Retinal pigment epithelial cell (primary cell): ENCODE results near the gene NCK2.

ENCODE experiments used
- DNase-seq: peaks from one replicate; pipeline ENCODE4 v3.0.0-alpha.2; 2010; ENCODE audit warnings: low read depth
- H3K4me3 ChIP-seq: 2 replicates; pipeline ENCODE4 v1.5.1; 2011; ENCODE audit warnings: mild to moderate bottlenecking, low read length, control low read depth, moderate library complexity
- TF ChIP-seq, protein P1 (sequence below): conservative IDR thresholded peaks from 2 replicates; pipeline ENCODE4 v1.5.1; 2011; ENCODE audit warnings: low read depth, low read length, control low read depth, inconsistent platforms

NCK2 gene

DNA sequence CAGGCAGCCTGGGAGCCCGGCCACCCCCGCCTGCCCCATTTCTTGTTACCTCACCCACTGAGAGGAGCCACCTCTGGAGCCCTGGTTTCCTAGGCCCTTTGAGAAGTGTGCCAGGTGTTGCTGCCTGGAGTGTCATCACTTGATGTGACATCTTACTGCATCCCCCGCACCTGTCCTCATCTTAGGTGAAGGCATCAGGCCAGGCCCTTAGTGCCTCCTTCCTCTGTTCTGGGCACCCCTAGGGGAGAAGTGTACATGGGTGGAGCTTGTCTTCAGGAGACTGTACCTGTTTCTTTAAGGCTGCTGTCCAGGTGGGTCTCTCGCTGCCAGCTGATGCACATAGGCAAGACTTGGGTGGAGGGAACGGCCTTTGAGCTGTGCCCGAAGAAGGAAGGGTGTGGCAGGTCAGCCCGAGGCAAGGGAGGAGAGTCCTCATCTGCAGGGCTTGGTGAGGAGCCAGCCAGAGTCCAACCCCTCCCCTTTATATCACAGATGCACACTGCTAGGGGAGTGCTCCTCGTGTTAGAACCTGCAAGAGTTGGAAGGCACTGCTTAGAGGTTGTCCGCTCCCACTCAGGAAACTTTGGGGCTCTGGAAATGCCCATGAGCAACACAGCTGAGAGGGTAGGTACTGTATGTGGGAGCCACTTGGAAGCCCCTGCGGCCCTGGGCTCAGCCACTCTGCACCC lies 45.9 kb downstream of the NCK2 start:
- TF ChIP-seq, protein P1, sequence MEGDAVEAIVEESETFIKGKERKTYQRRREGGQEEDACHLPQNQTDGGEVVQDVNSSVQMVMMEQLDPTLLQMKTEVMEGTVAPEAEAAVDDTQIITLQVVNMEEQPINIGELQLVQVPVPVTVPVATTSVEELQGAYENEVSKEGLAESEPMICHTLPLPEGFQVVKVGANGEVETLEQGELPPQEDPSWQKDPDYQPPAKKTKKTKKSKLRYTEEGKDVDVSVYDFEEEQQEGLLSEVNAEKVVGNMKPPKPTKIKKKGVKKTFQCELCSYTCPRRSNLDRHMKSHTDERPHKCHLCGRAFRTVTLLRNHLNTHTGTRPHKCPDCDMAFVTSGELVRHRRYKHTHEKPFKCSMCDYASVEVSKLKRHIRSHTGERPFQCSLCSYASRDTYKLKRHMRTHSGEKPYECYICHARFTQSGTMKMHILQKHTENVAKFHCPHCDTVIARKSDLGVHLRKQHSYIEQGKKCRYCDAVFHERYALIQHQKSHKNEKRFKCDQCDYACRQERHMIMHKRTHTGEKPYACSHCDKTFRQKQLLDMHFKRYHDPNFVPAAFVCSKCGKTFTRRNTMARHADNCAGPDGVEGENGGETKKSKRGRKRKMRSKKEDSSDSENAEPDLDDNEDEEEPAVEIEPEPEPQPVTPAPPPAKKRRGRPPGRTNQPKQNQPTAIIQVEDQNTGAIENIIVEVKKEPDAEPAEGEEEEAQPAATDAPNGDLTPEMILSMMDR = no peak
- H3K4me3 ChIP-seq = no peak overlapping the region
- DNase-seq = no peak

DNA sequence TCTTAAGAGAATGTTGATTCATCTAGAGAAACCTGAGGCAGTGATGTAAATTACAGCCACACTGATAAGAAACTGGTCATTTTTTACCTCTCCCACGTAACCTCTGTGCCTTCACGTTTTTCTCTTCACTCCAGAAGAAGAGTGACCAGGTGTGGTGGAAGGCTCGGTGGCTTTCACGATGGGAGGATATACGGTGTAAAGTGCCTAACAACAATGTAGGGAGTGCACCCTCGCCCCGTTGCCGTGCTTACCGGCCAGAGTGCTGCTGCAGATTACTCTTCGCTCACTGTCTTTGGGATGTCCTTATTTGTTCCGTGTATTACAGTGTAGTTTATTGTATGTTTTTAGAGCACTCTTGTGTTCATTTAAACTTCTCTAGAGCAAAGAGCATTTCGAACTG lies 46.5 kb downstream of the NCK2 start:
- no peak overlapping the region for H3K4me3 ChIP-seq
- TF ChIP-seq, protein P1 = no peak
- DNase-seq = no peak

DNA sequence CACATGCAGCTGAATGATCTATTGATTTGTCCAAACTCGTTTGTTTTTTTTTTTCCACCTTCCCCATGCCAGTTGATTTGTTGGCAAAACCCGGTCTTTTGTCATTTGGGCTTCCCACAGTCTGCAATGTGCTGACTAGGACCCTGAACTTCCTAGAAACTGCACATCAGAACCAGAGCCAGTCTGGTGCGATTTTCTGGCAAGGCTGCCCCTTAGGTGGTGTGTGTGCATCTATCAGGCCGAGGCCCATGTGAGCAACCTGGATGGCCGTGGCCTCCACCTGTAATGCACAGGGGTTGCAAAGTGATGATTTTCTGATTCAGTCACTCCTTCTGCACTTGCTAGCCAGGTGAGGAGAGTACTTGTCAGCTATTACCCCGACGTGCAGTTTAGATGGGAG lies 47.8 kb downstream of the NCK2 start:
- TF ChIP-seq, protein P1 = no peak
- no peak overlapping the region for H3K4me3 ChIP-seq
- no peak for DNase-seq

DNA sequence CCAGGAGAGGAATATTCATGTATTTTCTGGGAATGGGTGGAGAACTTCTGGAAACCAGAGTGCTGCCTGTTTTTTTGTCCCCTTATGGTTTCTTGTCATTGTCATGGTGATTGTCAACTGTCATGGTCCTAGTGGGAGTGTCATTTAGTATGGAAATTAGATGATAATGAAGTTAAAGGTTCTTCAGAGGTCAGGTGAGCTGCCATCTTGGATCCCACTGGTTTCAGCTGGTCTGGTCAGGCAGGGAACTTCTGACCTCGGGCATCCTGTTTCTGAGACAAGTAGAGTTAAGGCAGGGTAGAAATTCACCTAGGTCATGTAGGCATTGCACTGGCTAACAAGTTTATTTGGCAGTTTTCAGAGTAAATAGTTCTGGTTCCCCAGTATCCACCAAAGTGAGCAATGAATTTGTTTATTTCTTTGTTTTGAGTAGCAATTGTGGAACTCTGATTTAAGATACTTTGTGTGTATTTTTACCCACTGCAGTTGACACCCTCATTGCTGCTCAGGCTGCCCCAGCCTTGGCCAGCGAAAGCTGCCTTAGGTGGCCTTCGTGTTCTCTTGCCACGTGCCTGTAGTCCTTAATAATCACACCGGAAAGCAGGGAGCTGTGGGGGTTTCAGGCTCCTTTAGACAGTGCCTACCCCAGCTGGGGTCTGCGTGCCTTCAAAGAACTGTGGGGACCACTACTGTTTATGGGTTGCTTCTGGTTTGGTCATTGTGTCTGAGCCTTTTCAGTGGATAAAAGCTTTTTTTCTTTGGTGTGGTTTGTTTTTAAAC lies 48.7 kb downstream of the NCK2 start:
- TF ChIP-seq, protein P1 = no peak
- DNase-seq = no peak
- no peak overlapping the region for H3K4me3 ChIP-seq

DNA sequence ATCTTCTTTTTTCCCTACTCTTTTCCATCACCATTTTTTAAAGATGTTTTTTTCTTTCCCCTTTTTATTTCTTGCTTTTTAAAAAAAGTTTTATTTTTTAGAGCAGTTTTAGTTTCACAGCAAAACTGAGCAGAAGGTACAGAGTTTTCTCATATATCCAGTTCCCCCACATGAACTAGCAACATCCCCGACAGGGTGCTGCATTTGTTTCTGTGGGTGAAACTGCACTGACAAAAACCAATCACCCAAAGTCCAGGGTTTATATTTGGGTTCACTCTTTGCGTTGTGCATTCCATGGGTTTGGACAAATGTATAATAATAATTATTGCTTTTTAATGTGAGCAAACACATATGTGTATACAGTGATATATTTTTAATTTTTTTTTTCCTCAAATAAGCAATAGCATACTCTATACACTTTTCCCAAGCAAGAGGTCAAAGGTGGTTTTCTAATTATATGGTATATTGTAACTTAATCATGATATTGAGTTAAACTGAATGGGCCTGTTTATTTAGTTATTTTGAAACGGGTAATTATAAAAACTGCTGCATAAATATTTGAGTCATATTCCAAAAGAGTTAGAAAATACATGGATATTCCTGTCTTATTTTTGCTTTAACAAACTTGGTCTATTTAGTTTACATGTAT lies 50.3 kb downstream of the NCK2 start:
- TF ChIP-seq, protein P1 = no peak
- no peak overlapping the region for H3K4me3 ChIP-seq
- no peak for DNase-seq

DNA sequence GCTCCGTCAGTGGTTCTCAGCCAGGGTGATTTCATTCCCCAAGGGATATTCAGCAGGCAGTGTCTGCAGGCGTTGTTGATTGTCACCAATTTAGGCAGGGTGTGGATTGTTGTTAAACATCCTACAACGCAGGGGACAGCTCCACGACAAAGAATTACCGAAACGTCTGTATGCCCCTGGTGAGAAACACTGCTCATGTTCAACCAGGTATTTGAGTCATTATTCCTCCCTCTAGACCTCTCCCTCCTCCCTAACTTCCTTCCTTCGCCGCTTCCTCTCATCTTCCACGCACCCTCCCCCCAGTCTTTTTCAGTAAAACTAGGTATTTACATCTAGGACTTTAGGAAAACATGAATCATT lies 50.8 kb downstream of the NCK2 start:
- no peak overlapping the region for H3K4me3 ChIP-seq
- TF ChIP-seq, protein P1 = no peak
- DNase-seq = no peak
